Stimulated activated CD4-positive, alpha-beta T cell treated with anti-CD3 and anti-CD28 coated beads, Interleukin-1b, Interleukin-23, amount 100 ng/mL, for 24 hours (primary cell): ENCODE data around the gene PTTG1.

Experiments used
- DNase-seq, 4 experiments: peaks; one replicate each; pipeline ENCODE4 v3.0.0-alpha.2; 2020; ENCODE audit warnings: low read depth in 4 of 4, low spot score in 1 of 4

Gene PTTG1

GRCh38 chr5:160470437-160471361 is 49.0 kb downstream of the PTTG1 start:
- no peak for DNase-seq

GRCh38 chr5:160471761-160472160 is 50.1 kb downstream of the PTTG1 start:
- no peak for DNase-seq

- no peak for DNase-seq
Observed at GRCh38 chr5:160472482-160472881, 50.8 kb downstream of the PTTG1 start.

GRCh38 chr5:160473681-160474080 is 52.0 kb downstream of the PTTG1 start:
- no peak for DNase-seq

- no peak for DNase-seq
Observed at GRCh38 chr5:160474084-160474483, 52.4 kb downstream of the PTTG1 start.

GRCh38 chr5:160475864-160476438 is 54.3 kb downstream of the PTTG1 start:
- DNase-seq = no peak

- DNase-seq = no peak
Observed at GRCh38 chr5:160477266-160477970, 55.8 kb downstream of the PTTG1 start.

- DNase-seq = no peak
Observed at GRCh38 chr5:160478163-160478562, 56.5 kb downstream of the PTTG1 start.
